IMR-90 (cell line): ENCODE results near the gene SPPL2C. TPM values are rescaled to one million over a fixed set of nuclear protein-coding genes. Genes with fewer than 3 reads are reported as not detected.

Experiments used
- ATAC-seq: fragments of 200-7000 bp; cut with Tn5 transposase; 2 replicates; pipeline ENCODE4 v1.9.1; 2020; ENCODE audit warnings: low read depth, mild to moderate bottlenecking, moderate library complexity
- BruUV-seq: library from RNA; stranded (reverse); fragments of 400-500 nt; replicated peaks from 2 replicates; lab custom pipeline; 2021; lab: Mats Ljungman, UMichigan
- CTCF ChIA-PET: fragments of 300-600 bp; formaldehyde crosslinking; extraction: SDS; loops from one replicate; lab custom pipeline; 2021; ENCODE audit warnings: antibody characterized with exemption; lab: Yijun Ruan, JAX
- POLR2A ChIA-PET: fragments of 300-600 bp; sonication (Branson Sonifier 250); formaldehyde crosslinking; loops from one replicate; lab custom pipeline; 2022; ENCODE audit warnings: antibody characterized with exemption; ENCODE audit not compliant: unreplicated experiment; lab: Charles Lee
- DNase-seq: peaks from one replicate; pipeline ENCODE4 v3.0.0; 2013
- H2AFZ ChIP-seq: replicated peaks from 2 replicates; pipeline ENCODE3; 2013; ENCODE audit warnings: low read length, mild to moderate bottlenecking; ENCODE audit not compliant: poor library complexity
- H2AK5ac ChIP-seq: 2 replicates; pipeline ENCODE4 v1.6.1; 2013; ENCODE audit warnings: low read depth, low read length, inconsistent platforms
- H2AK9ac ChIP-seq: replicated peaks from 2 replicates; pipeline ENCODE3; 2013; ENCODE audit warnings: mild to moderate bottlenecking, low read depth, low read length, moderate library complexity; ENCODE audit not compliant: poor library complexity
- H2BK120ac ChIP-seq: 2 replicates; pipeline ENCODE4 v1.6.1; 2013; ENCODE audit warnings: low read depth, low read length, inconsistent platforms
- H2BK15ac ChIP-seq: 3 replicates; pipeline ENCODE4 v1.6.1; 2013; ENCODE audit warnings: low read depth, low read length, inconsistent platforms
- H2BK20ac ChIP-seq: 2 replicates; pipeline ENCODE4 v1.6.1; 2013; ENCODE audit warnings: low read depth, mild to moderate bottlenecking, inconsistent platforms, low read length, moderate library complexity
- H2BK5ac ChIP-seq: 2 replicates; pipeline ENCODE4 v1.6.1; 2013; ENCODE audit warnings: mild to moderate bottlenecking, low read depth, low read length, inconsistent platforms; ENCODE audit not compliant: poor library complexity, severe bottlenecking
- H3K14ac ChIP-seq: replicated peaks from 2 replicates; pipeline ENCODE4 v1.6.1; 2013; ENCODE audit warnings: low read depth, low read length, inconsistent platforms
- H3K18ac ChIP-seq: 2 replicates; pipeline ENCODE4 v1.6.1; 2013; ENCODE audit warnings: low read depth, low read length, control low read depth
- H3K23ac ChIP-seq: 2 replicates; pipeline ENCODE4 v1.6.1; 2013; ENCODE audit warnings: low read depth, low read length, inconsistent platforms
- H3K27ac ChIP-seq: 2 replicates; pipeline ENCODE4 v1.5.1; 2013; ENCODE audit warnings: mild to moderate bottlenecking, control low read depth, low read length; ENCODE audit not compliant: insufficient read depth
- H3K27me3 ChIP-seq: 2 replicates; pipeline ENCODE4 v1.6.1; 2013; ENCODE audit warnings: low read length; ENCODE audit not compliant: control insufficient read depth, insufficient read depth
- H3K36me3 ChIP-seq: 2 replicates; pipeline ENCODE4 v1.6.1; 2013; ENCODE audit warnings: low read length, mixed read lengths; ENCODE audit not compliant: control insufficient read depth, insufficient read depth
- H3K4ac ChIP-seq: 2 replicates; pipeline ENCODE4 v1.6.1; 2013; ENCODE audit warnings: low read depth, low read length, inconsistent platforms
- H3K4me1 ChIP-seq: 2 replicates; pipeline ENCODE4 v1.6.1; 2013; ENCODE audit warnings: low read length, mixed read lengths; ENCODE audit not compliant: control insufficient read depth, insufficient read depth
- H3K4me2 ChIP-seq: 2 replicates; pipeline ENCODE4 v1.6.1; 2013; ENCODE audit warnings: low read depth, mild to moderate bottlenecking, control low read depth, low read length, moderate library complexity
- H3K4me3 ChIP-seq: 2 replicates; pipeline ENCODE4 v1.5.1; 2013; ENCODE audit warnings: low read depth, mild to moderate bottlenecking, control low read depth, low read length, moderate library complexity; ENCODE audit not compliant: insufficient read depth
- H3K56ac ChIP-seq: 2 replicates; pipeline ENCODE4 v1.6.1; 2013; ENCODE audit warnings: low read length, inconsistent platforms; ENCODE audit not compliant: insufficient read depth; ENCODE audit errors: extremely low read depth
- H3K79me1 ChIP-seq, 2 experiments: 2 replicates each; pipeline ENCODE4 v1.6.1; 2013; ENCODE audit warnings: low read length in 2 of 2, inconsistent platforms in 1 of 2, low read depth in 1 of 2
- H3K9ac ChIP-seq: 2 replicates; pipeline ENCODE4 v1.6.1; 2013; ENCODE audit warnings: low read depth, low read length, control low read depth
- H3K9me1 ChIP-seq: 2 replicates; pipeline ENCODE4 v1.6.1; 2013; ENCODE audit warnings: low read length, inconsistent platforms; ENCODE audit not compliant: insufficient read depth
- H3K9me3 ChIP-seq: 2 replicates; pipeline ENCODE4 v1.6.1; 2013; ENCODE audit warnings: low read length; ENCODE audit not compliant: control insufficient read depth, insufficient read depth
- H4K20me1 ChIP-seq: 2 replicates; pipeline ENCODE4 v1.6.1; 2013; ENCODE audit warnings: low read length, inconsistent platforms; ENCODE audit not compliant: insufficient read depth
- H4K5ac ChIP-seq: 2 replicates; pipeline ENCODE4 v1.6.1; 2013; ENCODE audit warnings: mild to moderate bottlenecking, low read depth, low read length, control low read depth
- H4K8ac ChIP-seq, 2 experiments: 2 replicates each; pipeline ENCODE4 v1.6.1; 2013; ENCODE audit warnings: low read depth in 2 of 2, low read length in 2 of 2, control low read depth in 1 of 2, inconsistent platforms in 1 of 2
- H4K91ac ChIP-seq: 2 replicates; pipeline ENCODE4 v1.6.1; 2013; ENCODE audit warnings: low read depth, low read length, inconsistent platforms; ENCODE audit not compliant: insufficient read depth
- BHLHE40 ChIP-seq: fragments of 150-350 bp; IDR thresholded peaks from 2 replicates; pipeline ENCODE4 v1.6.1; 2016; ENCODE audit warnings: mild to moderate bottlenecking, low read depth, low read length
- CEBPB ChIP-seq: IDR thresholded peaks from 2 replicates; pipeline ENCODE4 v1.6.1; 2012; ENCODE audit warnings: low read depth, low read length, improper control_type of control experiment
- CHD1 ChIP-seq: IDR thresholded peaks from 2 replicates; pipeline ENCODE4 v1.6.1; 2012; ENCODE audit warnings: low read depth, low read length, improper control_type of control experiment
- CTCF ChIP-seq: conservative IDR thresholded peaks from 2 replicates; pipeline ENCODE4 v1.5.1; 2012; ENCODE audit warnings: mild to moderate bottlenecking, low read depth, low read length, improper control_type of control experiment
- FOS ChIP-seq: fragments of 150-350 bp; IDR thresholded peaks from 2 replicates; pipeline ENCODE4 v1.6.1; 2016; ENCODE audit warnings: low read depth, low read length
- MAFK ChIP-seq: IDR thresholded peaks from 2 replicates; pipeline ENCODE4 v1.6.1; 2012; ENCODE audit warnings: low read depth, low read length, improper control_type of control experiment
- MAZ ChIP-seq: IDR thresholded peaks from 2 replicates; pipeline ENCODE4 v1.6.1; 2012; ENCODE audit warnings: low read depth, mild to moderate bottlenecking, low read length, improper control_type of control experiment, moderate library complexity, borderline replicate concordance
- NFE2L2 ChIP-seq: fragments of 150-350 bp; IDR thresholded peaks from 2 replicates; pipeline ENCODE4 v1.6.1; 2016; ENCODE audit warnings: low read depth, mild to moderate bottlenecking, low read length
- POLR2A ChIP-seq: IDR thresholded peaks from 2 replicates; pipeline ENCODE4 v1.6.1; 2012; ENCODE audit warnings: mild to moderate bottlenecking, low read depth, low read length
- RAD21 ChIP-seq: IDR thresholded peaks from 2 replicates; pipeline ENCODE4 v1.6.1; 2012; ENCODE audit warnings: low read length, improper control_type of control experiment
- RFX5 ChIP-seq: IDR thresholded peaks from 2 replicates; pipeline ENCODE4 v1.8.0; 2012; ENCODE audit warnings: low read depth, mild to moderate bottlenecking, low read length, moderate library complexity
- SMC3 ChIP-seq: fragments of 150-350 bp; IDR thresholded peaks from 2 replicates; pipeline ENCODE4 v1.6.1; 2016; ENCODE audit warnings: low read depth, mild to moderate bottlenecking, antibody characterized with exemption, low read length, moderate library complexity
- USF2 ChIP-seq: fragments of 150-350 bp; IDR thresholded peaks from 2 replicates; pipeline ENCODE4 v1.6.1; 2017; ENCODE audit warnings: mild to moderate bottlenecking, antibody characterized with exemption, low read length, low read depth
- WGBS, 2 experiments: methylation state at CpG; one replicate each; pipeline versions ENCODE4 v1.1.5 to v1.1.7; 2013; ENCODE audit warnings: missing lambda C conversion rate in 2 of 2; ENCODE audit not compliant: insufficient read length in 1 of 2; ENCODE audit errors: extremely low coverage in 2 of 2; 5-methylcytosine and 5-hydroxymethylcytosine counted together
- dilution Hi-C: fragments of 300-500 bp; cut with HindIII; formaldehyde crosslinking; loops from one replicate; pipeline ENCODE4 v1.14.3; 2018; ENCODE audit warnings: low sequenced_read_pairs; ENCODE audit not compliant: unreplicated experiment
- in situ Hi-C: fragments of 300-500 bp; cut with MboI; formaldehyde crosslinking; loops from 3 replicates; pipeline ENCODE4 v1.14.3; 2019; ENCODE audit warnings: low sequenced_read_pairs, inconsistent platforms, mixed read lengths
- intact Hi-C: fragments of 100-400 bp; cut with micrococcal nuclease; formaldehyde crosslinking; loops from 2 replicates; pipeline ENCODE4 v1.10.0; 2022
- polyA plus RNA-seq, 3 experiments: library from polyadenylated mRNA; depleted of rRNA; stranded (reverse); fragments of >200 nt; gene quantifications; 2 replicates each; pipeline ENCODE4 v1.2.3, GENCODE V29; 2012; ENCODE audit warnings: low replicate concordance in 1 of 3
- total RNA-seq: library from RNA; depleted of rRNA; stranded (reverse); fragments of >200 nt; gene quantifications from 2 replicates; pipeline ENCODE4 v1.2.3, GENCODE V29; 2012
- TF ChIP-seq, protein P1 (sequence below): fragments of 150-350 bp; IDR thresholded peaks from 2 replicates; pipeline ENCODE4 v1.6.1; 2016; ENCODE audit warnings: low read depth, mild to moderate bottlenecking, low read length, moderate library complexity, borderline replicate concordance

Gene SPPL2C
- total and polyA plus RNA-seq, 2 of the 4 experiments (the other 2 are of a cell fraction) = not detected

DNA sequence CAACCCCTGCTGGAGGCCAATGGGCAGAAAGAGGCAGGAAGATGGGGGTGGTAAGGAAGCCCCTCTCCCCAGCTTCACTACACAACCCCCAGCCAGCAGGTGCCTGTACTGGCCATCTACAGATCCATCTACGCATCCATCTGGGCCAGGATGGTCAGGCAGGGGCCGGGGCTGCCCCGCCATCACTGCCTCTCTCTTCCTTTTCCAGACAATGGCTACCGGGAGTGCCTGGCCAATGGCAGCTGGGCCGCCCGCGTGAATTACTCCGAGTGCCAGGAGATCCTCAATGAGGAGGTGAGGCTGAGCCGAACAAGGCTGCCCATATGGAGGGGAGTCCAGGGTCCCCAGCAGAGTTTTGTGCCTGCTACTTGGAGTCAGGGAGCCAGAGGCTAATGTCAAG is 23.5 kb upstream of the SPPL2C start:
- H4K8ac ChIP-seq = no peak overlapping the region
- no peak overlapping the region for H2BK5ac ChIP-seq
- POLR2A ChIA-PET = no interaction called here
- no peak overlapping the region for H4K91ac ChIP-seq
- H3K27ac ChIP-seq = no peak overlapping the region
- no peak overlapping the region for H2AFZ ChIP-seq
- H3K23ac ChIP-seq = no peak overlapping the region
- TF ChIP-seq RFX5 = no peak
- no peak for TF ChIP-seq CEBPB
- no peak for TF ChIP-seq MAZ
- no peak for TF ChIP-seq USF2
- TF ChIP-seq, protein P1, sequence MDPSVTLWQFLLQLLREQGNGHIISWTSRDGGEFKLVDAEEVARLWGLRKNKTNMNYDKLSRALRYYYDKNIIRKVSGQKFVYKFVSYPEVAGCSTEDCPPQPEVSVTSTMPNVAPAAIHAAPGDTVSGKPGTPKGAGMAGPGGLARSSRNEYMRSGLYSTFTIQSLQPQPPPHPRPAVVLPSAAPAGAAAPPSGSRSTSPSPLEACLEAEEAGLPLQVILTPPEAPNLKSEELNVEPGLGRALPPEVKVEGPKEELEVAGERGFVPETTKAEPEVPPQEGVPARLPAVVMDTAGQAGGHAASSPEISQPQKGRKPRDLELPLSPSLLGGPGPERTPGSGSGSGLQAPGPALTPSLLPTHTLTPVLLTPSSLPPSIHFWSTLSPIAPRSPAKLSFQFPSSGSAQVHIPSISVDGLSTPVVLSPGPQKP = no peak
- TF ChIP-seq FOS = no peak
- no peak for TF ChIP-seq RAD21
- TF ChIP-seq BHLHE40 = no peak
- no peak for TF ChIP-seq CTCF
- TF ChIP-seq CHD1 = no peak
- TF ChIP-seq SMC3 = no peak
- TF ChIP-seq NFE2L2 = no peak
- TF ChIP-seq POLR2A = no peak
- TF ChIP-seq MAFK = no peak
- intact Hi-C loops = no loop called here
- no peak overlapping the region for H3K14ac ChIP-seq
- in situ Hi-C loops = no loop called here
- CTCF ChIA-PET = no interaction called here
- no peaks in the 10 kb centered on the region for H3K79me1 ChIP-seq
- no peaks in the 10 kb centered on the region for H3K9me3 ChIP-seq
- DNase-seq (no peak), ATAC-seq (no peak)
- H2AK9ac ChIP-seq = no peak overlapping the region
- H3K27me3 ChIP-seq = peaks cover 14% of the 10 kb centered on the region
- no peak overlapping the region for H3K4me2 ChIP-seq
- dilution Hi-C loops = no loop called here
- H3K9ac ChIP-seq = no peak overlapping the region
- H4K5ac ChIP-seq = no peak overlapping the region
- no peaks in the 10 kb centered on the region for H4K20me1 ChIP-seq
- H2AK5ac ChIP-seq = no peak overlapping the region
- no peak overlapping the region for H3K4ac ChIP-seq
- no peaks in the 10 kb centered on the region for H3K9me1 ChIP-seq
- WGBS, 2 experiments = 84% methylated on average over 7 of the region's 9 CpGs; no CpG with 5 or more reads in 1 of the 2 experiments
- no peak overlapping the region for H3K56ac ChIP-seq
- no peak overlapping the region for H3K18ac ChIP-seq
- BruUV-seq = no TSS peak
- no peak overlapping the region for H3K4me3 ChIP-seq
- no peak overlapping the region for H2BK120ac ChIP-seq
- H2BK20ac ChIP-seq = no peak overlapping the region
- H3K36me3 ChIP-seq = no peaks in the 10 kb centered on the region
- no peak overlapping the region for H2BK15ac ChIP-seq
- H3K4me1 ChIP-seq = no peaks in the 10 kb centered on the region
